DMS53 (cell line): ENCODE data around the gene MED12L.
A peak's percentile ranks its signal among the peaks of the same experiment; 100 is the strongest.

ENCODE experiments used
- DNase-seq: peaks from one replicate; lab custom pipeline; 2025; lab: John Stamatoyannopoulos, UW

The MED12L gene

DNA sequence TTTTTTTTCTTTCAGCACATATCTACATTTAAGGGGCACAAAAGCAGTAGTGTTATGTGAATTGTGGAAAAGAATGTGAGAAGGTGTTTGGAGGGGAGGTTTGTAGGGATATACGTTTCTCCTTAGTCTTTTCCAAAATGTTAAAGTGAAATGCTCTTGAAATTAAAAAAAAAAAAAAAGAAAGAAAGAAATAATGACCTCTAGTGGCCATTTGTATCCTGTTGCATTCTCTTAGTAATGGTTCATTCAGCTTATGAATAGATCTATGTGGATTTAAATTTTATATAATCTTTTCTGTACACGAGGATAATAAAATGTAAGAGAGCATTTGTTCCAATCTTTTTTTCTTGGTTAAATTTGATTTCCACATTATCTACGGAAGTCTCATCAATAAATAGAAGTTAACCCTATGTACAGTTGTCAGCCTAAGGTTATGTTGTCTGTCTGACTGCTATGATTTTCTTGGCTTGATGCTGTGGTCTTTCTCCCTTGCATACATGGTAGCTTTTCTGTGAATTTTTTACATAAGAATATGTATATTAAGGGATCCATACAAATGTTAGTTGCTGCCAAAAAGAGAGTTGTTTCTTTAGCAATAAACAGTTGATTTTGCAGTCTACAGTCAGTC, 242.2 kb downstream of the MED12L start:
- DNase-seq: peak; percentile 27

DNA sequence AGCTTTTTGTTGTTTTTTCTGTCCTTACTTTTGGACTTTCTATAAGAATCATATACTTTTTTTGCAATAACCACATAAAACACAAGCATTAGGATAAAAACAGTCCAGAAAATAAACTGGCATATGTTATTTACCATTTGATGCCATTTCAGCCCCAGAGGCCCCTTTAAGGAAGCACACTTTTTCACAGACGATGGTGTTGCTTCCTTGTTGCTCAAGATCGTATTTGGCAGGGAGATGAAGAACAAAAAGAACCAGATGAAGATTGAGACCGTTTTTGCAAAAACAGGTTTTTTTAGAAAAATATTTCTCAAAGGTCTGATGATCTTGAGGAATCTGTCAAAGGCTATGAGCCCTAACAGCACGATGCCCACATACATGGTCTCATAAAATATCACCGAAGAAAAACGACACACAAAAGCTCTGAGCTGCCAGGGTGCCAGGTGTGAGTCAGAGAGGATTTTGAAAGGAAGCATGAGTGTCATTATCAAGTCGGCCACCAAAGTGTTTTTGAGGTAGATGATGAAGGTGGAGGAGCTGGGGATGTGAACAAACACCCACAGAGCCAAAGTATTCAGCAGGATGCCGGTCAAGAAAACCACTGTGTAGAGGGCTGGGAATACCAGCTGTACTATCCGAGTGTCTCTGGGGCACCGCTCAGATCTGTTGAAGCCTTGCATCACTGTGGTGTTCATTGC, 243.0 kb downstream of the MED12L start:
- DNase-seq: no peak

DNA sequence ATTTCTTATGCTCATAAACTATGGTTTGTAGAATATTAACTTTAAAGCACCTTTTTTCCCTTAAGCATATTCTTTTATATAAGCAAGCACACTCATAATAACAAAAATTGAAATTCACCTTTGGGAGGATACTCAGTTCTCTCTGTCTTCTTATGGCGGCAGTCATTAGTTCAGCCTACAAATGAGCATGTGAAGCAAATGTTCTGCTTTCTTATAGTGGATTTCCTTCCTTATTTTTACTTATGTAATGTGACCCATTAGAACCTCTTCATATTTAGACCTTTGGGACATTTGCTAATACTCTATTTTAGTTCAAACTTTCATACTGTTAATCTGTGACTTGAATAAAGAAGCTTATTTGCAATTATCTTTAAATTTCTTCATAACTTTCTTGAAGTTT, 243.9 kb downstream of the MED12L start, which contains the start of gene P2RY13:
Gene P2RY13, minus strand, starts transcription at position 187 of the 400 bp plus-strand sequence. Its CDS starts 21 bp downstream, at position 166.
- DNase-seq: no peak

DNA sequence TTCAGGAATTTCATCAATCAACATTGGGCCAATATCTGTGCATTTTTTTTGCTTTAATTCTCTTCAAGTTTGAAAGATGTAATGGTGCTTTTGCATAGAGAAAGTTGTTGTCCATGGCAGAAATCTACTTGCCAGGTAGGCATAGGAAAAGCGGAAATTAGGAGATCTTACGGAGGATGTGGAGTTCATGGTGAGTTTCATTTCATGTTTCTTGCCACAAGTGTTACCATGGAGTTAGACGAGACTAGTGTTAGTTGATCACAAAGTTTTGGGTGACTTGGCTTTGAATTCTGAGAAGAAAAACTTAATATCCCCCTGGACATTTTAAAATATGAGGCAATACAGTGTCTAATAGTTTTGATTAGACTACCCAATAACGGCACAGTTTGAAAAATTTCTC, 244.9 kb downstream of the MED12L start:
- no peak for DNase-seq

DNA sequence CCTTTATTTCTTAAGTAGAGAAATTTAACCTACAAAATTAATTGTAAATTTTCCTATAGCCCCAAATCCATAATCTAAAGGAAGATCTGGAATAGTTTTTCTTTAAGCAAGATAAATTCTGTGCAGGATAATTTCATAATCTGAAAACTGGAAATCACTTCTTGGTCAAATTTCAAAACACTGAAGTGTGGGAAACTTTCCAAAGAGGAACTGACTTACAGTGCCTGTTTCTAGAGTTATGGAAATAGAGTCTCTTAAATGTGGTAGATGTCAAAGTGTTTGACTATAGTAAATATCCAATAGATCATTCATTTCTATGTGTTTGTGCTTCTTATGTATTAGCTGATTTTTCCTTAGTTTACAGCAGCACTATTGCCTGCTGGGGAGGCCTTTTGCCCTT, 245.4 kb downstream of the MED12L start:
- DNase-seq: no peak

DNA sequence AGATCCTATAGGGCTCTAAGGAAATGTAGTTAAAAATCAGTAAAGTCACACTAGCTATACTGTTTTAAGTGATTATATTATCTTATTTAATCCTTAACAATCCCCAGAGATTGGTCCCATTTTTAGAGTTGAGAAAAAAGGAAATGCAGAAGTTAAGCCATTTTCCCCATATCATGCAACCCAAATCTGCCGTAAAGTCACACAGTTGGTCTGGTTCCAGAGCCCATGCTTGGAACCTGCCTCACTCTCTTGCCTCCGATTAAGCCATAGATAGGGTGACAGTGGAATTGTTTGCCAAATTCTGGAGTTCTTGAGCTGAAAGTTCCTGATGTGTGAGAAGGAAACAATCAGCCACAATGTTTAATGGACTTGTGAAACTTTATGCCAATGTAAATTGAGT, 246.2 kb downstream of the MED12L start:
- no peak for DNase-seq

DNA sequence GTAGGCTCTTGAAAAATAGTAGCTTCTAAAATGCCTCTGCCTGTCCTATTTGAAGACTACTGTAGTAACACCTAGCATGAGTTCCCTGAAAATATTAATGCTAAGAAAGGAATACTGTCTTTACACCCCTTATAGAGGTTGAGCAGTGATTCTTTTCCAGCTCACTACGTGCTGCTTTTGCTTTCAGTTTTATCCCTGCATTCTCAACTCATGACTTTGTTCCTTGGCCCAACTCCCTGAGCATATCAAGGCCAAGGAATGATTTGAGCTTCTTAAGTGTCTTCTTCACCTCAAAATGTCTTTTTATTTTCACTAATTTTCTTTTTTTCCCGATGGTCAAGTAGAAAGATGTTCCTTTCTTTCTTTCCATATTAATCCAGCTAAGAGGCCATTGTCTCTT, 260.4 kb downstream of the MED12L start:
- DNase-seq: no peak

DNA sequence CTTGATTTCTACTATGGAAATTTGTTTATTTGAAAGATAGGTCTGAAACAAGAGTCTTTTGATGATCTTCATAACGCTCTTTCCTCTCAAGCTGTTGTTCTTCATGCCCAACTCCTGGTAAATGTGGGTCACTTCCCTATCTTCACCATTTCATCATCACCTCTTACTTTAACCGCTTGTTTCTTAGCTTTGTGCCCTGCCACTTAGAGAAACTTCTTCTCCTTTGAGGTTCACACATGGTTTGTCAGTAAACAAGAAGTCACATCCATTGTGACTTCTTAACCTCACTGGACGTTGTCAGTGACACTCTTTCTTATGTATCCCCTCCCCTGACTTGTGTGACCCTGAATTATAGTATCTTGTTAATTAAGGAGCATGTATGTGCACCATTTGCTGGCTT, 260.8 kb downstream of the MED12L start:
- no peak for DNase-seq

DNA sequence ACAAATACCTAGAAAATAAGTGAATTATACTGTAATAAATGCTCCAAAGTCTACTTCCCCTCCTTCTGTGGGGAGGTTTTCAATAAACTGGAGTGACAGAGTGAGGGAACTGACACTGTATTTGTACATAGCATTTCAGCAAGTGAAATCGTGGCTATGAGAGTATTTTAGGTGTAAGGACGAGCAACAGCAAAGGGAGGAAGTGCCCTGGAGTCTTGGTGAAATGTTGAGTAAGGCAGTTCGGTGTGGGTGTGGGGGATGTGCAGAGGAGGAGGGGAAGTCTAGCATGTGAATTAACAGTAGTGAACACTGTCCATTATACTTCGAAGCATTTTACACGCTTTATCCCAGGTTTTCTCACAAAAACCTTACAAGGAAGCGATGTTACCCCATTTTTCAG, 262.0 kb downstream of the MED12L start:
- DNase-seq: no peak

DNA sequence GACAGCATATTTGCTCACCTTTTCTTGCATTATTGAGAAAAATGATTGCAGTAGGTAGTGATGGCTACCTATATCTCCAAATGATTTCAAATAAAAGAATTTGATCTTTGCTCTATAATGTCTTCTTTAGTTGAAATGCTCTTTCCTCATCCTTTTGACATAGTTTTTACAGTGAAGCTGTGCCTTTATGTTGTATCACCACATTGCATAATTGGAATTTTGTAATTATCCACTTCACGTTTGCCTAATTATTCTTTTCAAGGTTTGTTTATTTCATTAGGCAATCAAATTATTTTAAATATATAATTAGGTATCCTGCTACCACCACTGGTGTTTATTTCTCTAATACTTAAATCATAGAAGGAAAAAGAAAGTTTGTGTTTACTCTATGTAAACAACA, 265.2 kb downstream of the MED12L start:
- DNase-seq: no peak

DNA sequence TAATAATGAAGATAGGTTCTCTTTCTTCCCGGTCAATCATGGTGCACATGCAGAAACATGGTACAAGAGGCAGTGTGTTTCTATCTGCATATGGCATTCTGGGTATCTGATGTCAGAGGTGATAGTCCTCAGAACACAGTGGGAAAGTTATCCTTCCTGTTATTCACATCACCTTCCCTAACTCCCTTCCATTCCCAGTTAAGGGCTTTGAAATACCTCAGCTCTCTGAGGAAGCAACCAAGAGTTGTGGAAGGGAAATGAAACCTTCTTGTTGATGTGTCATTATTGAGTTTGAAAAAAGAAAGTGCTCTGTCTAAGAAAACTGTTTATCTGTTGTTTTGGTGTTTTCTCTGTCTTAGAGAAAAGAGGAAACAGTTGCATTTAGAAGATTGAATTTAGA, 265.8 kb downstream of the MED12L start:
- no peak for DNase-seq

DNA sequence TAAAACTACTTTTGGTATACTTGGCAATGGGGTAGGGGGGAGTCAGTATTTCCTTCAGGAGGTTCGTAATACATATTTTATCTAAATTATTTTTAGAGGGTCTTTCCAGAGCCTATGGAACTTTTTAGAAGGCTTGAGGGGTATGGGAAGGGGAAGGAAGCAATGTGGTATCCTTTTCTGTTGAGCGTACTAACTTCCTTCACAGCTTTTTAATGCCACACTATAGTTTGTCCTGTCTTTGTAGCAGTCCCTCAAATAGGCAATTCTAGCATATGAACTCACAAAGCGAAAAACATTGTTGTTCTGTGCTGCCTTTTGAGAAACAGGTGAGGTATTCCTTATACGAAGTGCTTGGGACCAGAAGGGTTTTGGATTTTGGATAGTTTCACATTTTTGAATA, 266.2 kb downstream of the MED12L start:
- no peak for DNase-seq

DNA sequence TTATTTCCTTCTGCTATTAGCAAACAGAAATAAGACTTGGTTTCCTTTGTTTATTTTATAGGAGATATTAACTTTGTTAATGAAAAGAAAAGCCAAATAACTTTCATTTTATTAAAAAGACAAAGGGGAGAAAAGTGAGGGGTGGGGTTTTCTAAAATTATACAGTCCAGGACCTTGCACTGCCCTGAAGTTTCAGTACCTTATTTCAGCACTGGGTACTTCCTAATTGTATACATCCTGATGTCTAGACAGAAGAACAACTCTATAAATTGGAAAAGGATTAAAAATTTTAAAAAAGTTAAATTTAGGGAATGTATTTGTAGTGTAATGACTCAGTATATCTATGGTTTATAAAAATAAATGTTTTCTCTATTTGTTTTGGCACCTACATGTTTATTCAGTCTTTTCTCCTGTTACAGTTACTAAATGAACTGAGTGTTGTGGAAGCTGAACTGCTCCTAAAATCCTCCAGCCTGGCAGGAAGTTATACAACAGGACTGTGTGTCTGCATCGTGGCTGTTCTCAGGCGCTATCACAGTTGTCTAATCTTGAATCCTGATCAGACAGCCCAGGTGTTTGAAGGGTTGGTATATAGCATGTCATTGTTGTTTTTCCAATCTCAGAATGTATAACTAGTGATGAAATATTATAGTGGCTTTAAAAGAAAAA, 271.5 kb downstream of the MED12L start:
- DNase-seq: no peak

DNA sequence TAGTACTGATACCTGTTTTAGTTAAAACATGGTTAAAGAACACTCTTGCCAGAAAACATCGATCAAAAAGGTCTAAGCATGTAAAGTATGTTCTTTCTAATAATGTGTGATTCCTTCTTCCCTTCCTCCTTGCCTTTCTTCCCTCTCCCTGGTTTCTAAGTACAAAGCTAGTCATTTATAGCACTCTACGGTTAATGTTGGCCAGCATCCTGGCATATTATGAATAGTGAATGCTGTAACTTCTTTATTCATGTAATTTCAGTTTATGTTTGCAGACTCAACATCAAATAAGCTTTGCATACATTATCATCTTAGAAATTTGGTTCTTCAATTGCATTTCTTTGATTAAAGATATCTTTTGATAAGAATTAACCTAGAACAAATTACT, 272.0 kb downstream of the MED12L start:
- DNase-seq: no peak

DNA sequence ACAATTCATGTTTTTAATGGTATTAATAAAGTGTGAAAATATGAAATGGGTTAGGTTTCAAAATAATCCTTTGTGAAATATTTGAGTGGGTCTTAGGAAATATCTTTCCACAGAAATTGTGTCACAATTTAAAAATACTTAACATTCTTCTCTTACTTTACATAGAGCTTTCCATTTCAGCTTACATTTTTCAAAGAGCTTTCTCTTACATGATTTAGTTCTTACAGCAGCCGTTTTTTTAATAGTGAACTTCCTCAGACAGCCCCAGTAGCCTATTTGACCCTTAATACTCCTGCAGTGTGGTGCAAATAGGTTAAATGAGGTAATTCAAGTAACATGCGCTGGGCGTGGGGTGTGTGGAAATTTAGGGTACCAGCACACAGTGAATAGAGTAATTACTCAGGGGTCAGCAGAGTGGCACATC, 277.3 kb downstream of the MED12L start:
- no peak for DNase-seq

DNA sequence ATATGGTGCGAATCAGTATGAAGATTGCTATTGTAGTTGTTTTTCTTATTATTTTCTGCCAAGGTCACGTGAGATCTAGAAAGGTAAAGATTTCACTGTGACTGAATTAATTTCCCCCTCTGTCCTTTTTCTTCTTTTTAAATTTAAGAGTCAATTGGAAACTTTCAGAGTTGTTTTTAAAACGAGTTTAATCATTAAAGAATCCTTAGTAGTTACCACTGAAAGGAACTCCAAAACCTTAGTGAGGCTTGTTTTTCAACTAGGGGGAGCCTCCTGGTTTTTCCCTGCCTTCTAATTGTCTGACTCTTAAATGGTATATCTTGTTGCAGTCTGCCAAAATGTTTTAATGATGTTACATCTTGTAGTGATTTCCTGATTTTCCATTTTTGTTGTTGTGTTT, 281.5 kb downstream of the MED12L start:
- no peak for DNase-seq

DNA sequence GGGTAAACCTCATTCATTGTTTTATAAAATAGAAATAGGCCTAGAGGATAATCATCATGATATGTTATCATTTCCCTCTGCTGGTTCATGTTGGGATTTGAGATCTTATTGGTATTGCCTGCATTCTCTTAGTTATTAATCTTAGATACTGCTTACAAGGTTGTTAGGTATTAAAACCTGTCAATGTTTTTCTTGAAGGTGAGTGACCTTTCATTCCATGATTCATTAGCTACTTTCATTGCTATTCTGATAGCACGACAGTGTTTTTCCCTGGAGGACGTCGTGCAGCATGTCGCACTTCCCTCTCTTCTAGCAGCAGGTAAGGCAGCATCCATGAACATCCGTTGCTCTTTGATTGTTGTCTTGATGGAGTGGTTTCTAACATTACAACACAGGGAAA, 282.0 kb downstream of the MED12L start:
- DNase-seq: no peak

DNA sequence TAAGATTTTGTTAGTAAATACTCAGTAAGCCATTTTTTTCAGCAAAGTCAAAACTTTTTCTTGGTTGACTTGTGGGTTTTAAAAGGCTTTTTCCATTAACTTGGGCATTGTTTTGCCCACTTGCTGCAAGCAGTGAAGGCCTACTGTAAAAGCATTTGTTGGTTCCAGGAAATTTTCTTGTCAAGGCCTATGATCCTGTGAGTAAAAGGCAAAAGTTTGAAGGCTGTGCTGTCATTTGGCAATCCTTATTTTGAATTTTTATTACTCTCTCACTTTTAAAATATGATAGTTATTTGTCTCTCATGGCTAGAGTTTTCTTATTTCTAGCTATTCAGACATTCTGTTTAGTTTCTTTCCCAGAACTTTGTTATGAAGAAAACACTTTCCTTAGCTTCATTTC, 286.1 kb downstream of the MED12L start:
- no peak for DNase-seq

DNA sequence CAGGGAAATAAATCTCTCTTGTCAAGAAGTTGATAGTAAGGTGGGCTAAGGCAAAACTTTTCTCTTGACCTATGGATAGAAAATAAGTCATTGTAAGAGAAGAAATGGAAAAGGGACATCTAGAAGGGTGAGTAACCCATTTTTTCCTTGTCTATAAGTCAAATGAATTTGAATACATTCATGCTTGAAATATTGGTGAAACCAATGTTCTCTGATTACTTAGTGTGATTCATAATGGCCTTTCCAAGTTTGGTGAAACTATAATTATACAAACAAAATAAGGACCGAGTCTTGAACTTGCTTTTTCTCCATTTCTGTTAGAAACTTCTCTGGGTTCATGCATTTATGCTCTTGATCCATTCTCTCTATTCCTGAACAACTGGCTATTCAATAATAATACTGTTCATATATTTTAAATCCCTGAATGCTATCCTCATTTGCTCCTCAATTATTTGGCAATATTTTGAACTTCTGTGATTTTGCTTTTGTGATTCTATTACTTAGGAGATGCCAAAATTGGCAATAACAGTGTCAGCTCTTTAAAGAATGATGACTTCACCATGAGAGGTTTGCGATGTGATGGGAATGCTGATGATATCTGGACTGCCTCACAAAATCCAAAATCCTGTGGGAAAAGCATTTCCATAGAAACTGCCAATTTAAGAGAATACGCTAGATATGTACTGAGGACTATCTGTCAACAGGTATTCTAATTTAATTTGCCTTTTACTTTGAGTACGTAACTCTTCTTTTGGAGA, 286.8 kb downstream of the MED12L start:
- no peak for DNase-seq

DNA sequence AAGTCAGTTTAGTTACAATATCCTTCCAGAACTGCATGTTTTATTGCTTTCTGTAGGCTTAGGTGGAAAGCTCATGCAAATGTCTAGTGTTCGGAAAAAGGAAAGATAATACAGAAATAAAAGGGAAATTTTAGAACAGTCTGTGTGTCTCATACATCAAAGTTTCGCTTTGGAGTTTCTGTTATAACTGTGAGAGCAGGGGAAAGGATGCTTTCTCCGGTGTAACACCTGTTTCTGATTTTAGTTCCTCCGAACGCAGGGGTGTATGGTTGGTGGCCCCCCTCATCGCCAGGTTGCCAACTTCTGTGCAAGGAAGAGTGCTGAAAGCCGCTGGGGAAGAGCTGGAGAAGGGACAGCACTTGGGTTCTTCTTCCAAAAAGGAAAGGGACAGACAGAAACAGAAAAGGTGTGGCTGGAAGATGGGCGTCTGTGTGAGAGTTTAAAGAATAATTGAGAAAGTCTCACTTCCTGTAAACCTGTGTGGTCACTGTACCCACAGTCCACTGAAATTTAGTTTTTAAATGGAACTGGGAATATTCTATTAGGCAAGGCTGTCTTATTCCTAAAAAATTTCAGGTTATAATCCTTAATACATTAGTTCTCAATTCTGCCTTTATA, 292.4 kb downstream of the MED12L start:
- no peak for DNase-seq

DNA sequence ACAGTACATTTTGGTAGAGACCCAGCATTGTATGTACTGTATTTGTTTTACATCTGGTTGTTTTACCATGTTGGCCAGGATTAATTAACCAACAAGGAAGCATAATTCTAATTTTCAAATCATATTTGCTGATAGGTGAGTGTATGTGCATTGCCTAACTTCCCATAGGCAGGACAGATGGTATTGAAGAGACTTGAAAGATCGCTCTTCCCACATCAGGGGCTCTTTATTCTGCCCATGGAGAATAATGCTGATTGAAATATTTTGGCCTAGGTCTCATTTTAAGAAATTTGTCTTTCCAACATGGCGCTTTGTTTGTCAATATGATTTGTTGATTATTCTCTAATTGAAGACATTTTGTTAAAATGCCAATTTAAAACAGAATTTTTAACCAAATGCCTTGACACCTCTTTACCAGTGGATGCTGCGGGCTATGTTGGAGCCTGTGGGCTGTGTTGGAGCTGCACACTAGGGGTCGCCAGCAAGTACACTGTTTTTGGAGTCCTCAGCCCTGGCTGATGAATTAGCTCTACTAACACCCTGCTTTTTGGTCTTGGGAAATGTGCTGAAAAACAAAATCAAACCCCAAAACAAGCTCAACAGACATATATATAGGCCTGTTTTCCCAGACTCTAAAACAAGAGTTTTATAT, 293.7 kb downstream of the MED12L start:
- peak; percentile 18 for DNase-seq

DNA sequence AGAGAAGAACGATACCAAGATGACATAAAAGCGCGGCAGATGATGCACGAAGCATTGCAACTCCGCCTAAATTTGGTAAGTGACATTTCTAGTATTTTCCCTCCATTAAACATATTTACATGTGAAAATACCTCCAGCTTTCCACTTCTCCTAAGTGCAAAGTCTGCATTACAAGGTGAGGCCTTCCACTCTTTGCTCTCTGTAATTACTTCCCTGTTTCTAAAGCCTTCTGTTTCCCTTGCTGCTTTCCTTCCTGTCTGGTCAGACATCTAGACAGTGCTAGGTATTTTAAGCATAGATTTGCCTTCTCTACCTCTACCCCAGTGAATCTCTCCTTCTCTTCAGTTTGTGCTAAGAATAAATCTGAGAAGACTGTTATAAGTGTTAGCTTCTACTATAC, 297.2 kb downstream of the MED12L start:
- no peak for DNase-seq
